ENCODE results near the gene DYNC1I1.
"Not testable (repeated sequence)": the region's sequence is repeated elsewhere in the genome, so short reads cannot be mapped to it uniquely, and the experiment has no call there.

DYNC1I1 gene

DNA sequence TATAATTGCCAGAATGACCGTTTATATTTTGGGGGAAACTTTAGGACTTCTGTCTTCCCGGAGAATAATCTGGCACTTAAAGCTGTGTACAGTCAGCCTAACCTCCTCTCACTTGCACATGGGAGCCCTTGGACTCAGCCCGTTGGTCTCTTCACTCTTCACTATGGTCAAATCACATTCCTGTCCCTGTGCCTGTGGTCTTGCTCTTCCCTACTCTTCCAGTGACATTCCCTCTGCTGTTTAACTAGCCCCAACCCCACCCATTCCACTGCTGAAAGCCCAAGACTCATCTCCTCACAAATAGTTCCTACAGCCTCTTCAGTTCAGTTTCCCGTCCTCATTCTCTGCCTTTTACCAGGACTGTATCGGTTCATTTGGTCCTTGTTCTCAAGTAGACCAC, 135.0 kb downstream of the DYNC1I1 start:
- DNase-seq (ENCODE audit: low spot score): no peak

DNA sequence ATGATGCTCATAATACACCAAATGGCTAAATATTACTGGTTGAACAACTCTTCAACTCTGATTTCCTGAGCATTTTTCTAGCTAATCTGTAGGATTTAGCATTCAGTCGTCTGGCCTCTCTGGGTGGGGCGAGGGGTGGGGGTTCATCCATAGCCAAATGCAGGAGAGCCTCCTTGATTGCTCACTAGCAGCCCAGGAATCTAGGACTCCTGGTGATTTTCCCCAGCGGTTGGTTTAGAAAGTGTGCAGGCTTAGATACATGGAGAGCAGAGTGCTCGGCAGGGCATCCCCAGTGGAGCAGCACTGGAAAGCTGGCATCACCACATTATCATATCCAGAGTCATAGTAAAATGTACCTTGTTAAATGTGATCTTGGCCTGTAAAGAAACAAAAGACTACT, 136.1 kb downstream of the DYNC1I1 start:
- DNase-seq (ENCODE audit: low spot score): no peak

DNA sequence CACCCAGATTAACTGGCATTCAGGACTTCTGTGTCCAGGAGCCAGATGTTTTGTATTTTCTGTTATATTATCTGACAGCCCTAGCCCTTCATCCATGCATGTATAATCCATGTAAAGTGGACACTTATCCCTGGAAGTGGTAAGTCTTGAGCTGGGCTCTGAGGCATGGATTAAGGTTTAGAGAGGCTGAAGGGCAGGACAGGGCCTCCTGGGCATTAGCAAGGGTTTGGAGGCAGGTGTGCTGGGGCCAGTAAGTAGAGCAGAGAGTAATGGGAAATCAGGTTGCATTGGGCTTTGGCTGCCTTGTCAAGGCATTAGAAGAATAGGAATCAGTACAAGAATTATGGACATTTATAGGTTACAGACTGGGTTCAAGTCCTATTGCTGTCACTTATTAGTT, 138.0 kb downstream of the DYNC1I1 start:
- DNase-seq (ENCODE audit: low spot score): no peak

DNA sequence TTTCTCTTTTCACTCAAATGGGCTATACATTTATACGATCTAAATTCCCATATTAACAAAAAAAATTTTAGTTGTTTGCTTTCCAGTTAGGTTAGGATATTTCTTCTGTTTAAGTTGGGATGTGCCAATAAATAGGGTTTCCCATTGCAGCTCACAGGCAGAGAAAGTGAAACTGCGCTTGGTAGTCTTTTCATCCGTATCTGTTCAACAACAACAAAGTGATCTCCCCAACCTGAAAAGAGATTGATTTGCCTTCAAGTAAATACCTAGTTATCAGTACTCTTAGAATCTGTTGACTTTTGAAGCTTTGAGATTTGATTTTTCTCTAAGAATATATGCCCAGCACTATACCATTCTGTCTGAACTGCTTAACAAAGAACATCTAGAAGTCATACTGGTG, 143.4 kb downstream of the DYNC1I1 start:
- no peak for DNase-seq (ENCODE audit: low spot score)

DNA sequence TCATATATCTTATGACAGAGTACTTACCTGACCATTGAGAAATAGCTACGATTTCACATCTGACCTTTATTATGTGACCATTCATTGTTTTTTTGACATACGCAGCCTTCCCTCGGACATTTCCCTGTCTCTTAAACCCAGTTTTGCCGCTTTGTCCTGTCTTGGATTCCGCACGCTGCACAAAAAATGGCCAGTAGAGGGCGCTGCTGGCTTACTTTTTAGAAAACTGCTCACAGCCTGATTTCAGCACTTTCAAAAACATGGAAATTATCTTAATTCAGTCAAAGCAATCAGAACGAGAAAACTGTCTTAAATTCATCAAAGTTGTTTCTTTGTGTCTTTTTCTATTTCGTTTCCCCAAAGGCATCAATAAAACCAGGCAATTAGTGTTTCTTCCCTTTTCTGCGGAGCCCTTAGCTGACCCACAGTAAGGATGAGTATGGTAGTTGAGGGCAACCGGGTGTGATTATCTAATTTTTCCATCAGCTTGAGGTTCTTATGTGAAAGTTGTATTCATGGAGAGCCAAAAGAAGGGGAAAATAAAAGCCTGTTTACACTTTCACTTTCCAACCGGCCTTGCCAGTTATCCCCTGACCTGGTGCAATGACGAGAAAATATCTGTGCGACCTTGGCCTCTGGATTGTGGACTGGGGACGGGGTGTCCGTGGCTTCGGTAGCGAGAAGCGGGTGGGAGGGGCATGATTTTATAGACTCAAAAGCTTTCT, 144.4 kb downstream of the DYNC1I1 start:
- peak; percentile 71 for DNase-seq (ENCODE audit: low spot score)

DNA sequence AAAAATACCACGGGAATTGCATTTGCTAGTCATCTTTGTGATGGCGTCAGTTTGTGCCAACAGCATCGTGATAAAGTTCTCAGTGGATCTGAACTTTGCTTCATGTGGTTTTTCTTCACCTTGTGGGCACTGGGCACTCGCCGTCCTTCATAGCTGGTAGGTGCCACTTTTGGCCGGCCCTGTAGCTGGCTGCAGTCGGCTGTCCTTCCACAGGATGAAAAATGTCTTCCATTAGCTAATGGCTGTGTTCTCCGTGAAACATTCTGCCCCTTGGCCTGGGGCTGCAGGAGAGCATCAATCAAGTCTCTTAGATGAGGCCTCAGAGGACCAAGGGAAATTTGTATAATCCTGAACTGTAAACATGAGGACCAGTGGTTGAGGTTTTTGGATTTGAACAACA, 145.3 kb downstream of the DYNC1I1 start:
- no peak for DNase-seq (ENCODE audit: low spot score)

DNA sequence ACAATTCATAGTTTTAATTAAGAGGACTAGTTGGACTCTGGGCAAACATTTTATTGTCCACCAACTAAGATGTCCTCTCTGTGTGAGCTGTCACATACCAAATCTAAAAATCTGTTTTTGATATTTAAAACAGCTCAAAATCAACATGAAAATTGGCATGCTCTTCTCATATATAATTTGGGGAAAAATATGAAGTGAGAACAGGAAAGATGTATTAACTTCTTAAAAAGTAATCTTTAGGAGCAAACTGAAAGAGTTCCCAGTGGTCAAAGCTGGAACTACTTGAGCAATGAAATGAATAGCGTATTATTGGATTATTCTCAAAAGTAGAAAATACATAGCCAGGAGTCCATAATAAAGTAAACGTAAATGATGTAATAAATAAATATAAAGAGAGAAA, 147.2 kb downstream of the DYNC1I1 start:
- no peak for DNase-seq (ENCODE audit: low spot score)

DNA sequence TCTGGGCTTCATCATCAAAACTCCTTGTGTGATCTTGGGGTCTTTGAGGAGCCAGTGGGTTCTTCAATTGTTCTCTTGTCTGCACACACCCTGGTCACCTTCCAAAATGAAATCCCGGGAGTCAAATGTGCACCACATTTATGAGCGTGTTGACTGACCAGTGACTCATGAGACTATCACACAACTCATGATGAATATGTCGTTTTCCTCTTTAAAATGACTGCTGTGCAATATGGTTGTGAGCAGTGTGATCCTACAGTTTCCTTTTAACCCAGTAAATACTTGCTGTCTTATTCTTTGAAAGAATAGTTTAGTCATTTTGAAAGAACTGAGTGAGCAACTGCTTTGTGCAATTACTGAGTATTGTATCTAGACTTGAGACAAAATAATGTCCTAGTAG, 149.2 kb downstream of the DYNC1I1 start:
- no peak for DNase-seq (ENCODE audit: low spot score)

DNA sequence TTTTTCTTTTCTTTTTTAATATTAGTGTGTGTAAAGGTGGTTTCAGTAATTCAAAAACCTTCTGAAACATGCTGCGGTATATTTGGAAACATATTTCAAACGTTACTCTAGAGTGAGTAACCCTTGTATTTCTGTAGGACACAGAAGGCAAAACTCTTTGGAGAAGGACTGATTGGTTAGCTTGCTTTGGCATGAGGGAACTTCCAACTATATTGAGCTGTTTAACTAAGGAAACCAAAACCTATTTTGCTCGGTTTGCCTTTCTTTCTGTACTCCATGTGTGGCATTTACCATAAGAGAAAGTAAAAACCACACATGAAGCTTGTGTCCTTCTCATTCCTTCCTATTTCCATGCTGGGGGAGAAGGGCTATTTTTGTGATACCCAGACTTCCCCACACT, 149.8 kb downstream of the DYNC1I1 start:
- no peak for DNase-seq (ENCODE audit: low spot score)

DNA sequence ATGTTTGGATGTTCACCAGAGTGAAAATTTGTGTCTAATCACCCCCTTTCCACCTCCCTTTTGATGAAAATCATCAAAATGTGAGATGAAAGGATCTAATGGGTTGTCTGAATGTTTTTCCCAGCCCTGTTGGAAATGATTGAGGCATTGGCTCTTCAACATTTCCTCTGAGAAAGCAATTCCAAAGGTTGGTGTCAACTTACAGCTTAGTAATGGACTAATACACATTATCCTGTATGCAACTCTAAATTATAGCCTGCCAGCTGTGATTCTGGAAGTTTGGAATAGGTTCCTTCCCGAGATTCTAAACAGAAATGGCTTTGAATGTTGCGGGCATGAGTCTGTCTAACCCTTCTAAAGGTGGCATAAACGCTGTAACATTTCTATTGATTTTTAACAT, 152.9 kb downstream of the DYNC1I1 start:
- DNase-seq (ENCODE audit: low spot score): no peak

DNA sequence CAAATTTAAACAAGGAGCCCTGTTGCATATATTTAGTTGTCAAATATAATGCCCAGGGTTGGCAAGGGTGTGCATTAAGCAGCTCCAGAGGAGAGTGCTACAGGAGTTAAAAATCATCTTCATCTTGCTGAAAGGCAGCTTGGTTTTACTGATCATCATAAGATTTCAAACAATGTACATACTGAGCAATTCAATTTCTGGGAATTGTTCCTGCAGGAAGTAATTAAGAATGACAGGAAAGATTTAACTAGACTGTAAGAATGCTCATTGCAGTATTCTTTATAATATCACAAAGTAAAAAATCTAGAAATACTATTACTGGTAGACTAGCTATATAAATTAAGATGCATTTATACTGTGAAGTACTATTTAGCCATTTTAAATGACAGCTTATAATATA, 153.6 kb downstream of the DYNC1I1 start:
- no peak for DNase-seq (ENCODE audit: low spot score)

DNA sequence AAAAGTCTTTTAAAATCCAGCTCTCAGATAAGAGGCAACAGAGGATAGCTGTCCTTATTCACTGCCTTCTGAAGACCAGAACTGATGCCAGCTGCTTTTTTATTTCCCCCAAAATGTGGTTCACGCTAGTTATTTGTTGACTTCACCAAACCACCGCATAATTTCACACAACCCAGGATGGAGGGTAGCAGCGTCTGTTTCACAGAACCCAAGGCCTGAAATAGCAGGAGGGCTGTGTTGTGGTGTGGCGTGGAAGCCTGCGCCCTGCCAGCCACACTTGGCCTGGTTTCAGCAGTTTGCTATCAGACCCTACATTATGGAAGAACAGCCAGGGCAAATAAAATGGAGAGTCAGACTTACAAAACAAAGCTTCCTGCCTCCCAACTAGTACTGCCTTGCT, 155.4 kb downstream of the DYNC1I1 start:
- no peak for DNase-seq (ENCODE audit: low spot score)

DNA sequence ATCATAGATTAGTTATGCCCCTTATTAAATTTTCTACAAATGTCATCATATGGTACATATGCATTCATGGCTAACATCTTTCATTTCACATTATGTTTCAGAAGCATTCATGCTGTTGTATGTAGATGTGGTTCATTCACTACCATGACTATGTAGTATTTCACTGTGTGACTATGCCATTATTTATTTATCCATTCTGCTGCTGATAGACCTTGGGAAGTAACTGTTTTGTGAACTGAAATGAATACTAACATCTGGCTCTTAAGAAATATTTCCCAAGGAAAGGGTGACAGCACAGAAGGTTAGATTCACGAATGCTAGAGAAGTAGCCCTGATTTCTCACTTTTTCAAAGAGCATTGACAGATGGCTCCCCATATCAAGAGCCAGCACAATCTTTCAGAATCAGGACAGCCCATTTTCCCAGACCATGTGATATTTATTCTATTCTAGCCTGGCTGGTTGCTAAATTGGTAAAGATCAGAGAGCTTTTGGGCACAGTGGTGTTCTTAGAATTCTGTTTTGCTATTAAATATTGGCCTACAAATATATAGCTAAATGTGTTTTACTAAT, 157.4 kb downstream of the DYNC1I1 start:
- DNase-seq (ENCODE audit: low spot score): no peak

DNA sequence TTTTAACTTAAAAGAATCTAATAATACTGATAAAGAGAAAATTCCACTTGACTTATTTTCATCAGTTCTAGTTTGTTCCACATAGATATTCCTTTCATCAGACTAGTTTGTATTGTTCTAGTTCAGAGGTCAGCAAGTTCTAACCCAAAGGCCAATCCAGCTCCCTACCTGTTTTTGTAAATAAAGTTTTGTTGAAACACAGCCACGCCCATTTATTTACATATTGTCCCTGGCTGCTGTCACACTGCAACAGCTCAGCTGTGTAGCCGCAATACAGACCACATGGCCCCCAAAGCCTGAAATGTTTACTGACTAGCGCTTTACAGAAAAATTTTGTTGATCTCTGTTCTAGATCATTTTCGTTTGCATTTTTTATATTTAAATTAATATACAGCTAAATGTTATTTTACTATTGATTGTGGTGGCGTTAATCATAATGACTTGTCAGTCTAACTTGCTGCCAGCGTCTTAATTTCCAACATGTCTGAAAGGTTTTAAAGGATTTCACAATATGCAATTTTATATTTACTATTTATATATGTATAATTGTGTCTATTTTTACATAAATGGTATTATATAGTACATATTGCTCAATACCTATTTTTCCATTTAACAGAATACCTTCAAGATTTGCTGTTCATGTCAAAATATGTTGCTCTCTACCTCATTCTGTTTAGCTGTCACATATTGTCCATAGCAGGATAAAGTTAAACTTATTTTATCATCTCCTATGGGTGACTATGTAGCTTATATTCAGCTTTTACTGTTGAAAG, 159.3 kb downstream of the DYNC1I1 start:
- no peak for DNase-seq (ENCODE audit: low spot score)

DNA sequence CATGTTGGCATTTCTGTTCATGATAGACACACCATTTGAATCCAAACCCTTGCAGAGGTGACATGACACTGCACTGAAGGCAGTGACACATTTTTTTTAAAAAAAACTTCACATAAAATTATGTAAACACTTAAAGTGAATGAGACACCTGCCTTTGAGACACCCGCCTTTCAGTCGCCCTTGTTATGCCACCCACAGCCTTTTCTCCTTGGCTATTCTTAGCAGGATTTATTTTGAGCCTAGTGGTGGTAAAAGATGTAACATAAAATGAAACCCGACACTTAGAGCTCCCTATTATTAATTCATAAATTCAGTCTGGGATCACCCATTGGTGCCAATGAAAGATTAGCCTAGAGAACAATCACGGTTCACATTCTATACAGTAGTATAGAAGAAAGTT, 161.3 kb downstream of the DYNC1I1 start:
- DNase-seq (ENCODE audit: low spot score): no peak

DNA sequence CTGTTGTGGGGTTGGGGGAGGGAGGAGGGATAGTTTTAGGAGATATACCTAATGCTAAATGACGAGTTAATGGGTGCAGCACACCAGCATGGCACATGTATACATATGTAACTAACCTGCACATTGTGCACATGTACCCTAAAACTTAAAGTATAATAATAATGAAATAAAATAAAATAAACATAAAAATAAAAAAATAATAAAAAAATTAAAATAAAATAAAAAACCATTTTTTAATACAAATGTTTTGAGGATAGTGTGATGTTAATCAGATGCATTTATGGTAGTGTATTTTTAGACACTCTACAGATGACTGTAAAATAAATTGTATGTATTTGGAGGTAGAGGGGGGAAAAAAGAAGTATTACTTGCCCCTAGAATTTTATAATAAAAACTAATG, 172.5 kb downstream of the DYNC1I1 start:
- DNase-seq (ENCODE audit: low spot score): not testable (repeated sequence)

DNA sequence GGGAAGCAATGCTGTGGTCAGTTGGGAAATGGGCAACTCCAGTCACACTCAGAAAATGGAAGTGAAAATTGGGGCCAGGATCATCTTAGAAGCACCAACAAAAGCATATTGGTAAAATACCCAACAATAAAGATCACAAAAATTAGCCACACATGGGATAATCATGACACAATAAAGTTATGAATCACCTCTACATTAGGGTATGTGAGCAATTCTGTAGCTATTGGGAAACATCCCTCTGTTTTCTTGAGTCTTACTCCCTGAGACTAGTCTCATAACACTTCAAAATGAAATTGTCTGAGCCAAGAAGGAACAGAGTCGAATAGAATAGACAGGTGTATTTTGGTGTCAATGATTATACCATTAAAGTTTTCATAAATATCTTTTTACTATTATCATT, 178.3 kb downstream of the DYNC1I1 start:
- DNase-seq (ENCODE audit: low spot score): no peak

DNA sequence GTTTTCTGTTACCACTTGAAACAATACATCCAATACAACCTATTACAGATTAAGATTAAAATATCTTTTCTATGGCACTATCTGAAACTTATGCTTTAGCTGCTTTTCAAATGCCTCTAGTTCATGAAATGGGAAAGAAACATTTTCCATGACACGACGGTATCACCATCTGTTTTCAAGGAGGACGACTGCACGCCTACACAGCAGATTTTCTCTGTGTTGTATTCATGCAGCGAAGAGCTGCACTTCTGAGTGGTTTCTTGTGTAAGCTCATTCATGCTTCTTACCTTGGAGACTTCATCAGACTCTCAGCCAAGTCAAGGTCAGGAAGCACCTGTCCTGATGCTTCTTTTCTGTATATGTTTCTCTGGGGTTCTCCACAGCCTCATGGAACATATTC, 179.2 kb downstream of the DYNC1I1 start:
- DNase-seq (ENCODE audit: low spot score): no peak

DNA sequence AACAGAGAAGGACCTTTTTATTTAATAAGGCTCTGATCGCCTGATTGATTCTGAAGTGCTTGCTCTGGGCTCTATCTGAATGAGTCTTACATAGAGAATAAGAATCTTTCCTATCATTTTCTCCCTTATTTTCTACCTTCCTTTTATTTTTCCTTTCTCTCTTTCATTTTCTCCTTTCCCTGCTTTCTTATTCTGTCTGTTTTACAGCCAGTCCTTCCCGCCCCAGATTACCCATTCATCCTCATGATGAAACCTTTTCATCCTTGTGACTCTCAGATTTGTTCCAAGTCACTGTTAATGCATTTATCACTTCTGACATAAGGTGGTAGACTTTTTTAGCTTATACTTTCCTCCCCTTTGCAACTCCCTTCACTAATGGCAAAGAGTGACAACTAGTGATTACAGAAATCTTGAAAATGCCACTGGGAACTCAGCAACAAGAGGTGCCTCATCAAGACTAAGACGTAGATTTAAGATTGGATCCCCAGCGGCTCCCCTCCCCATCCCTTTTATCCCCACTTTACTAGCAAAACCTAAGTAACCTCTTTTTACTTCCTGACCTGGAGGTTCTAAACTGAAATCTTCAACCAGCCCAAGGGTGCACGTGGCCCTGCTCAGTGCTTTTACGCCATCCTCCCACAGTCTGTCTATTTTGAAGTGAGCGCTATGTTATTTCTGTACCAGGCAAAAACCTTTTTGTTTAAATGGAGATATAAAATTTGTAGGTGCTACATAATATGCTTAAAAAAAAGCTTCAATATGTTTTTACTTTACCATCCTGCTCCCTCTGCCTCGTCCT, 179.8 kb downstream of the DYNC1I1 start:
- DNase-seq (ENCODE audit: low spot score): no peak

DNA sequence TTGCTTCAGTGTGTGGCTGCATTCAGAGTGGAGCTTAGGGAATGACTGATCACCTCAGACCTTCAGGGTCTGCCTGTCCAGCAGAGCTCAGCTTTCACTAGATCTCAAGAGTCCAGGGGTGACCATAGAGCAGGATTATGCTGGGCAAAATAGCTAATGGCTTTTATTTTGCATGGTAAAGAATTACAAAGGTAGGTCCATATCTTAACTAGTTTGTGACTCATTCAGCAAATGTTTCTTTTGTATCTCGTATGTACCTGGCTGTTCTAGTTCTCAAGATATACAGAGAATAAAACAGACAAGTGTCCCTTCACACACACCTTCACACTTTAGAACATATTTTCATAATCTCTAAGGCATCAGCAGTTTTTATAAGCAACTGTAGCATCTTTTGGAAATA, 180.5 kb downstream of the DYNC1I1 start:
- DNase-seq (ENCODE audit: low spot score): no peak

DNA sequence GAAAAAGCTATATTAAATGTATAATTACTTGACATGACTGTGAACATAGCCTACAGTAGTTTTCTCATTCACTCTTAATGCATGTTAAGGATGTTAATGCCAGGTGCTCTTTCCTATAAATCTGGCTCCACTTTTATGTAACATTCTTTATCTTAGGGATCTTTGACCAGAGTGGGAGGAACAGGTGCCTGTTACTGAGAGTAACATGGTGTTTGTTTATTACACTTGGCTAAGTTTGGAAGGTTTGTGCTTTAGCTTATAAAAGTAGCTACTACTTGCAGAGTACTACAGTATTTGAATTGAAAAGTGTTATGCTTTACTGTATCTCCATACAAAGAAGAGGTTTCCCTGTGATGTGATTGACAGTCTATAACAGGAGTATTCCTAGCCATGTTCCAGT, 183.4 kb downstream of the DYNC1I1 start:
- no peak for DNase-seq (ENCODE audit: low spot score)

DNA sequence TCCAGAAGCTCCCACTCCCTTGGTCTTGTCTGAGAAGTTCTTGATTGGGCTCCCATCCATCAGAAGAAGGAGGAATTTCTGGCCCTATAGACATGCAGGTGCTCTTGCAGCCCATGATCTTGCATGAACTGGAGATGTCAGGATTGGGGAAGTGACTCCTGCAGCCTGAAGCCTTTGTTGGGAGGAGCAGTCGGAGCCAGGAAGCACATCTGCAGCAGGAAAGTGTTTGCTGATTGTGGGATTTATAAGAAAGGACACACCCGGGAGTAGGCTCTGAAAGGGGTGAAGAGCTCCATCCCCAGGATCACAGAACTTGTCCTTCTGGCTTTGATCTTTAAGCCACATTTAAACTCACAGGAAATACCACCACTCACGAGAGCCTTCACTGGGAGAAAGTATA, 185.2 kb downstream of the DYNC1I1 start:
- DNase-seq (ENCODE audit: low spot score): no peak
